NCI-H510A (cell line): ENCODE results near the gene MATCAP1.

ENCODE experiments used
- DNase-seq: peaks from one replicate; lab custom pipeline; 2025; lab: John Stamatoyannopoulos, UW

Gene MATCAP1

GRCh38 chr16:67183627-67184452 is at the start of gene MATCAP1:
Gene MATCAP1, minus strand, starts transcription at chr16:67183963. Its CDS starts 3,353 bp downstream, at chr16:67180610.
- DNase-seq = peak; percentile 85

- no peak for DNase-seq
Measured at GRCh38 chr16:67230809-67231660, 47.3 kb upstream of the MATCAP1 start.

- DNase-seq = no peak
Measured at GRCh38 chr16:67229906-67230808, 46.4 kb upstream of the MATCAP1 start.

GRCh38 chr16:67228905-67229304 is 45.1 kb upstream of the MATCAP1 start:
- no peak for DNase-seq

GRCh38 chr16:67228034-67228785 is 44.4 kb upstream of the MATCAP1 start:
- no peak for DNase-seq

- no peak for DNase-seq
Measured at GRCh38 chr16:67227567-67227921, 43.8 kb upstream of the MATCAP1 start.

GRCh38 chr16:67226804-67227566 is 43.2 kb upstream of the MATCAP1 start, which contains the start of gene TMEM208:
Gene TMEM208, plus strand, starts transcription at chr16:67227130. Its CDS starts 89 bp downstream, at chr16:67227219.
- DNase-seq = peak; percentile 94

GRCh38 chr16:67226295-67226803 is 42.6 kb upstream of the MATCAP1 start:
- no peak for DNase-seq

- no peak for DNase-seq
Measured at GRCh38 chr16:67223992-67224391, 40.2 kb upstream of the MATCAP1 start.

- DNase-seq = no peak
Measured at GRCh38 chr16:67216612-67217490, 33.1 kb upstream of the MATCAP1 start.

- no peak for DNase-seq
Measured at GRCh38 chr16:67215706-67216105, 31.9 kb upstream of the MATCAP1 start.

- no peak for DNase-seq
Measured at GRCh38 chr16:67213197-67214019, 29.6 kb upstream of the MATCAP1 start.

- no peak for DNase-seq
Measured at GRCh38 chr16:67212766-67213165, 29.0 kb upstream of the MATCAP1 start.

GRCh38 chr16:67211674-67212073 is 27.9 kb upstream of the MATCAP1 start:
- no peak for DNase-seq

GRCh38 chr16:67210069-67210937 is 26.5 kb upstream of the MATCAP1 start:
- no peak for DNase-seq

GRCh38 chr16:67209565-67209964 is 25.8 kb upstream of the MATCAP1 start:
- no peak for DNase-seq
